ENCODE data around the gene TMEM247.
"Not testable (repeated sequence)": the region's sequence is repeated elsewhere in the genome, so short reads cannot be mapped to it uniquely, and the experiment has no call there.

TMEM247 gene

DNA sequence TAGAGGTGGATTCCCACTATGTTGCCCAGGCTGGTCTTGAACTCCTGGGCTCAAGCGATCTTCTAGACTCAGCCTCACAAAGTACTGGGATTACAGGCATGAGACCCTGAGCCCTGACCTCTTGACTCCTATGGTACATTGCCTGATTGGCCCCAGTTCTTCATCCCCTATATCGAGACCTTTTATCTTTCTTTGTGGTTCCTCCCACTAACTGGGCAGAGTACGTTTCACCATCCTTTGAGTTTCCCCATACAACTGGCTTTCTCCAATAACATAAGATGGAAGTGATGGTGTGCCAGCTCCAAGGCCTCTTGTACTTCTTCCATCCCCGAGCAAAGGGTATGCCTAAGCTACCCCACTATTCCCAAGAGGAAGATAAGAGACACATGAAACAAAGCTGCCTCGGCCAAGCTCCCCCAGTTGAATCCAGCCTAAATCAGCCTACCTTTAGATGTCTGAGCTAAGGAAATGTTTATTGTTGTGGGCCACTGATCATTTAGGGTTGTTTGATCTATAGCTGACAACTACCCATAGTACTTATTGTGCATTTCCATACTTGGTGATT, 8.3 kb upstream of the TMEM247 start:
- no peaks in the 10 kb centered on the region for H3K4me1 Mint-ChIP-seq
- H3K27me3 Mint-ChIP-seq = no peaks in the 10 kb centered on the region
- no peak overlapping the region for H3K27ac Mint-ChIP-seq
- DNase-seq (no peak), ATAC-seq (no peak)
- peaks cover 10 to 14% of the 10 kb centered on the region in 2 donors for H3K9me3 Mint-ChIP-seq
- no peak overlapping the region for H3K4me3 Mint-ChIP-seq

DNA sequence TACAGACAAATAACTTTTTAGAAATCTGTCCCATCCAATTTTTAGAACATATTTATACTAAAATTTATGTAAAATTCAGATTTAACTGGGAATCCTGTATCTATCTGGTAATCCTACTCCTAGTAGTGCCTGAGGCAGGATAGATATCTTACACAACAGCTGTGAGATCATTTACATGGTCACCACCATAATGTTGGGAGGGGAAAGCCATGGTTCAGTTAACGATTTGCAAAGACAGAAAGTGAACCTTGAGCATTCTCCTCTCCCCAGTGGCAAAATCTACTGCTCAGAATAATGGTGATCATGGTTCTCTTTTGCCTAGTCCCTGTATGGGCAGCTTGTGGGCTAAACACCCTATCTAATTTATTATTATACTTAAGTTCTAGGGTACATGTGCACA, 7.7 kb upstream of the TMEM247 start:
- Mint-ChIP-seq H3K9me3 (peaks cover 10 to 17% of the 10 kb centered on the region in 2 donors), H3K27me3 (no peaks in the 10 kb centered on the region), H3K4me3 (no peak overlapping the region), H3K4me1 (no peaks in the 10 kb centered on the region), H3K27ac (no peak overlapping the region)
- no peak for DNase-seq
- no peak for ATAC-seq

DNA sequence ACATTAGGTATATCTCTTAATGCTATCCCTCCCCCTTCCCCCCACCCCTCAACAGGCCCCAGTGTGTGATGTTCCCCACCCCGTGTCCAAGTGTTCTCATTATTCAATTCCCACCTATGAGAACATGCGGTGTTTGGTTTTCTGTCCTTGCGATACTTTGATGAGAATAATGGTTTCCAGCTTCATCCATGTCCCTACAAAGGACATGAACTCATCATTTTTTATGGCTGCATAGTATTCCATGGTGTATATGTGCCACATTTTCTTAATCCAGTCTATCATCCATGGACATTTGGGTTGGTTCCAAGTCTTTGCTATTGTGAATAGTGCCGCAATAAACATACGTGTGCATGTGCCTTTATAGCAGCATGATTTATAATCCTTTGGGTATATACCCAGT, 7.2 kb upstream of the TMEM247 start:
- not testable (repeated sequence) for DNase-seq, H3K4me3 Mint-ChIP-seq, H3K4me1 Mint-ChIP-seq, H3K27ac Mint-ChIP-seq, ATAC-seq, H3K27me3 Mint-ChIP-seq
- peaks cover 10 to 19% of the 10 kb centered on the region in 2 donors for H3K9me3 Mint-ChIP-seq

GRCh38 chr2:46477462-46477861, 1.9 kb upstream of the TMEM247 start:
- peaks cover 19% of the 10 kb centered on the region for H3K4me1 Mint-ChIP-seq
- not testable (repeated sequence) for H3K4me3 Mint-ChIP-seq, DNase-seq, H3K27ac Mint-ChIP-seq, ATAC-seq, H3K27me3 Mint-ChIP-seq
- peaks cover 19 to 28% of the 10 kb centered on the region in 2 donors for H3K9me3 Mint-ChIP-seq

DNA sequence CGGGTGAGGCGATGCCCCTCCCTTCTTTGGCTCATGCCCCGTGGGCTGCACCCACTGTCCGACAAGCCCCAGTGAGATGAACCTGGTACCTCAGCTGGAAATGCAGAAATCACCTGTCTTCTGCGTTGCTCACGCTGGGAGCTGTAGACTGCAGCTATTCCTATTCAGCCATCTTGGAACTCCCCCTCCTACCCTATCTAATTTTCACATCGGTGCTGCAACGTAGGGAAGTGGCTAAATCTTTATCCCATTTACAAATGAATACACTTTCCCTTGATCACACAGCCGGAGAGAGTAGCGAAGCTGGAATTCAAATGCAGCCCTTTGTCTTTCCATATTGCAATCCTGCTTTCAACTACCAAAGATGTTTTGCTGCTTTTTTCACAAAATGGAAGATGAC, 1.4 kb upstream of the TMEM247 start:
- Mint-ChIP-seq H3K27ac (no peak overlapping the region), H3K4me3 (no peak overlapping the region), H3K4me1 (peaks cover 19% of the 10 kb centered on the region), H3K9me3 (peaks cover 19 to 28% of the 10 kb centered on the region in 2 donors), H3K27me3 (no peaks in the 10 kb centered on the region)
- DNase-seq = no peak
- no peak for ATAC-seq

GRCh38 chr2:46480562-46480961, 1.2 kb downstream of the TMEM247 start:
- no peak overlapping the region for H3K27ac Mint-ChIP-seq
- ATAC-seq (no peak), DNase-seq (no peak)
- H3K9me3 Mint-ChIP-seq = peaks cover 9 to 17% of the 10 kb centered on the region in 2 donors
- no peak overlapping the region for H3K4me3 Mint-ChIP-seq
- H3K4me1 Mint-ChIP-seq = peaks cover 19% of the 10 kb centered on the region
- H3K27me3 Mint-ChIP-seq = no peaks in the 10 kb centered on the region

- H3K27me3 Mint-ChIP-seq = no peaks in the 10 kb centered on the region
- H3K27ac Mint-ChIP-seq = no peak overlapping the region
- DNase-seq (no peak), ATAC-seq (no peak)
- peaks cover 4 to 17% of the 10 kb centered on the region in 2 donors for H3K9me3 Mint-ChIP-seq
- H3K4me3 Mint-ChIP-seq = no peak overlapping the region
- H3K4me1 Mint-ChIP-seq = peaks cover 19% of the 10 kb centered on the region
Measured at GRCh38 chr2:46481198-46482193, 2.1 kb downstream of the TMEM247 start.

DNA sequence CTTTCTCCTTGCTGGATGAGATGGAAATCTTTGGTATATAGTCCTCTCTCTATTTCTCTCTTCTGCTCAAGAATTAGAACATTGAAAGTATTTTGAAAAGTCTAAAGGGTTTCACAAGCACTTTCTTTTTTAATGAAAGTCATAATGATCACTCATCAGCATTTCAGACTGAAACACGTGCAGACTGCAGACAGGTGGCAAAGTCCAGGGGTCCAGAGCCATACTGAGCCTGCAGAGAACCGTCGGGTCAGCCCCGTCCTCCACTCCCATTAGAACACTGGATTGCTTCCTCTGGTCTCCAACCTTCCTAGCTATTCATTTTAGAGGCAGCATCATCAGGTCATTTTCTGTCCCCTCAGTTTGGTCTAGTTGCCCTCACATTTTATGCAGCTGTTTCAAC, 3.1 kb downstream of the TMEM247 start:
- H3K27me3 Mint-ChIP-seq = no peaks in the 10 kb centered on the region
- ATAC-seq (no peak), DNase-seq (no peak)
- no peak overlapping the region for H3K27ac Mint-ChIP-seq
- H3K4me3 Mint-ChIP-seq = no peak overlapping the region
- peaks cover 16% of the 10 kb centered on the region for H3K4me1 Mint-ChIP-seq
- H3K9me3 Mint-ChIP-seq = peaks cover 0 to 17% of the 10 kb centered on the region in 2 donors

DNA sequence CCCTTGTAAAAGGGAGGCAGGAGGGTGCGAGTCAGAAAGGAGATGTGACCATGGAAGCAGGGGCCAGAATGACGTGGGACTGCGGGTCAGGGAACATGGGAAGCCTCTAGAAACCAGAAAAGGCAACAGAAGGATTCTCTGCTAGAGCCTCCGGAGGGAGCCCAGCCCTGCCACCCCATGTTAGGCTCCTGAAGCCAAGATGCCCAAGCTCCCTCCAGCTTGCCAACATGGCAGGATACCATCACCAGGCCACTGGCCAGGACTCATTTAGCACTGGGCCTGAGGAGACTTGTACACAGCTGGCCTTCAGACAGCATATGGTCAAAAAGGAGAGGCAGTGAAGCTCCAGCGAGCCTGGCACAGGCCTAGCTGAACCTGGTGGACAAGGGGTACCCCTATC, 5.6 kb downstream of the TMEM247 start:
- Mint-ChIP-seq H3K27me3 (no peaks in the 10 kb centered on the region), H3K4me1 (peaks cover 8% of the 10 kb centered on the region), H3K4me3 (no peak overlapping the region), H3K27ac (no peak overlapping the region), H3K9me3 (no peaks in the 10 kb centered on the region)
- DNase-seq = no peak
- ATAC-seq = no peak

DNA sequence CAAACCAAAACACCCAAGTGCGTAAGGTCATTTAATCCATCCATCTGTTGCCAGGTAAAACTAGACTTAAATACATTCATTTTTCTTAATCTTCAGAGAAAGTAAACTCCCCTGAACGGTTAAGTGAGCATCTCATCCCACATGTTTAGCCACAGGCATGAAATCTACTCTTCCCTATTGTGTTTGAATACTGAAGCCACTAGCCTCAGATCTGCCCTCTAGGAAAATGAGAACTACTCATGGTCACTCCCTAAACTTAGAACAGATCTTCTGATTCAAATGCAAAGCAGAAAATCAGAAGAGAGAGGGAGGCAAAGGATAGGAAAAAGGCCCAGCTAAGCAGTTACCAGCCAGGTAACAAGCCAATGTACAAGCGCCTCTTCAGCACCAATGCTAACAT, 7.1 kb downstream of the TMEM247 start:
- Mint-ChIP-seq H3K27me3 (no peaks in the 10 kb centered on the region), H3K4me3 (no peak overlapping the region), H3K9me3 (no peaks in the 10 kb centered on the region), H3K27ac (no peak overlapping the region), H3K4me1 (peaks cover 8% of the 10 kb centered on the region)
- ATAC-seq (no peak), DNase-seq (no peak)

- Mint-ChIP-seq H3K4me3 (no peak overlapping the region), H3K4me1 (no peaks in the 10 kb centered on the region), H3K27me3 (no peaks in the 10 kb centered on the region), H3K27ac (no peak overlapping the region), H3K9me3 (no peaks in the 10 kb centered on the region)
- DNase-seq (no peak), ATAC-seq (no peak)
Measured at GRCh38 chr2:46487667-46488335, 8.4 kb downstream of the TMEM247 start.

DNA sequence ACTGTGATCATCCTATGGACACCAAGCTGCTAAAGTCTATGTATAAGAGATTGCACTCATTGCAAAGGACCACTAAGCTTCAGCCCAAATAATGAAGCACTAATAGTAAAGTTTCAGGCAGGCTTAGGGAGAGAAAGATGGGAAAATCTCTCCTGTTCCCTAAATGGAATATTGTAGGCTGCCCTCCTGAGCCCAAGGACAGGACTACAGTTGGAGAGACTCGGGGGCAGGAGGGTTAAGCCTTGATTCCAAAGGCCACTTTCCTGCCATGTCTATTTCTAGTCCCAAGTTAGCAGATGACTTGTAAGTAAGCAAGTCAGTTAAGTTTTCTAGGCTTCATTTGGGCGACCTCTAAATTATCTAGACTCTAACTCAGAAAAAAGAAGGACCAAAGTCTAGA, 9.0 kb downstream of the TMEM247 start:
- no peaks in the 10 kb centered on the region for H3K27me3 Mint-ChIP-seq
- DNase-seq (no peak), ATAC-seq (no peak)
- H3K4me1 Mint-ChIP-seq = no peaks in the 10 kb centered on the region
- no peaks in the 10 kb centered on the region for H3K9me3 Mint-ChIP-seq
- H3K27ac Mint-ChIP-seq = no peak overlapping the region
- no peak overlapping the region for H3K4me3 Mint-ChIP-seq

- Mint-ChIP-seq H3K27me3 (no peaks in the 10 kb centered on the region), H3K9me3 (no peaks in the 10 kb centered on the region), H3K27ac (no peak overlapping the region), H3K4me3 (no peak overlapping the region), H3K4me1 (no peaks in the 10 kb centered on the region)
- no peak for DNase-seq
- ATAC-seq = no peak
Measured at GRCh38 chr2:46489423-46490174, 10.2 kb downstream of the TMEM247 start.

DNA sequence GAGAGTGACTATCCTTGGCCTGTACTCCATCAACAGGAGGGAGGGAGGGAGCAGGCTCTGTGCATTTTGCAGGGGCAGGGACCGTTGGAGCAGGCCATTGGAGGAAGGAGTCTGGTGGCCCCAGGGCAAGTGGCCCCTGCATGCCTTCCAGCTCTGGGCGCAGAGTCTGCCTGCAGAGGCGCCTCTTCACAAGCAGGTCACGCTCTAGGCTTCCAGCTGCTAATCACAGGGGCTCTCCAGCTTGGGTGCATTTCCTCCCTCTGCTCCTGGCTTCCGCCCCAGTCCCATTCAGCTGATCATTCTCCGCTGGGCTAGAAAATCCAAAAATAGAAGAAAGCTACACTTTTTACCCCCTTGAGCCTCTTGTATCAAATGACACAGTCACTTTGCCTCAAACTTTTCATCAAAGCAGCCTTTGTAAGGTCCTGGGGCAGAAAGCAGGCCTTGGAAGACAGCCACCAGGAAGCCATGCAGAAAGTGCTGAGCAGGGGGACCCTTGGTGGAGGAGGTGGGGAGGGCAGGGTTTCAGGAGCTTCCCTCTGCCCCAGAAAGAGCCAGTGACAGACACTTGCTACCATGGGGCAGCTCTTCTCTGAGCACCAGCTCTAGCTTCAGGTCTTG, 11.3 kb downstream of the TMEM247 start:
- no peak overlapping the region for H3K4me3 Mint-ChIP-seq
- no peak for DNase-seq
- no peak for ATAC-seq
- H3K4me1 Mint-ChIP-seq = no peaks in the 10 kb centered on the region
- no peak overlapping the region for H3K27ac Mint-ChIP-seq
- H3K27me3 Mint-ChIP-seq = no peaks in the 10 kb centered on the region
- H3K9me3 Mint-ChIP-seq = no peaks in the 10 kb centered on the region

DNA sequence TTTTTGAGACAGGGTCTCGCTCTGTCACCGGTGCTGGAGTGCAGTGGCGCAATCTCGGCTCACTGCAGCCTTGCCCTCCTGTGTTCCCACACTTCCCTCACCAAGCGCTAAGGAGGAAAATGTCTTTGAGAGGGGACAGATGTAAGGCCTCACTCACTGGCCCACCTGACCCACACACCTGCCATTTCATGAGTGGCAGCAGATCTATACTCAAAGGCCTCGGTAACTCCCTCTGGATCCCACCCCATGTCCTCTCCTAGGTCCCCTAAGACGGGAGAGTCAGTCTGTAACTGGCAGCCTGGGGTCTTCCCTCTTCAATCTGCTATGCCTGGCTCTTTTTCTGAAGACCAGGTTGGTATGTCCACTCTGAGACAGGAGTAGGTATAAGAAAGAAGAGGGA, 12.9 kb downstream of the TMEM247 start:
- no peak for ATAC-seq
- no peak overlapping the region for H3K27ac Mint-ChIP-seq
- no peaks in the 10 kb centered on the region for H3K4me1 Mint-ChIP-seq

More for the DNA sequence above, 12.9 kb downstream of the TMEM247 start:
- H3K27me3 Mint-ChIP-seq = no peaks in the 10 kb centered on the region
- no peak for DNase-seq
- no peak overlapping the region for H3K4me3 Mint-ChIP-seq
- no peaks in the 10 kb centered on the region for H3K9me3 Mint-ChIP-seq

Measured in stimulated activated naive CD8-positive, alpha-beta T cell treated with anti-CD3 and anti-CD28 coated beads, Interleukin-15, amount 100 ng/mL, for 72 hours (primary cell).